Central memory CD8-positive, alpha-beta T cell (primary cell): ENCODE results near the gene PTPMT1.

Experiments
- ATAC-seq: fragments of 150-1000 bp; cut with Tn5 transposase; replicated peaks from 2 replicates; pipeline ENCODE4 v1.10.0; 2022; ENCODE audit warnings: mild to moderate bottlenecking, moderate FRiP score, moderate number of reproducible peaks; ENCODE audit not compliant: poor library complexity, severe bottlenecking; ENCODE audit errors: extremely low read depth
- DNase-seq, 2 donors: peaks; one replicate each; pipeline ENCODE4 v3.0.0; 2021; ENCODE audit warnings: low spot score in 2 of 2
- H3K27ac Mint-ChIP-seq: one replicate; pipeline ENCODE4 v1.8.0; 2022; ENCODE audit warnings: low read depth, mild to moderate bottlenecking, moderate library complexity, mixed read lengths
- H3K27me3 Mint-ChIP-seq: one replicate; pipeline ENCODE4 v1.8.0; 2022; ENCODE audit warnings: mixed read lengths
- H3K36me3 Mint-ChIP-seq: one replicate; pipeline ENCODE4 v1.8.0; 2022; ENCODE audit warnings: mild to moderate bottlenecking, moderate library complexity, mixed read lengths; ENCODE audit not compliant: insufficient read depth
- H3K4me1 Mint-ChIP-seq: one replicate; pipeline ENCODE4 v1.8.0; 2022; ENCODE audit warnings: mixed read lengths
- H3K4me3 Mint-ChIP-seq: one replicate; pipeline ENCODE4 v1.8.0; 2022; ENCODE audit warnings: mild to moderate bottlenecking, moderate library complexity, mixed read lengths
- H3K9me3 Mint-ChIP-seq: one replicate; pipeline ENCODE4 v1.8.0; 2022; ENCODE audit warnings: mixed read lengths

Gene PTPMT1

DNA sequence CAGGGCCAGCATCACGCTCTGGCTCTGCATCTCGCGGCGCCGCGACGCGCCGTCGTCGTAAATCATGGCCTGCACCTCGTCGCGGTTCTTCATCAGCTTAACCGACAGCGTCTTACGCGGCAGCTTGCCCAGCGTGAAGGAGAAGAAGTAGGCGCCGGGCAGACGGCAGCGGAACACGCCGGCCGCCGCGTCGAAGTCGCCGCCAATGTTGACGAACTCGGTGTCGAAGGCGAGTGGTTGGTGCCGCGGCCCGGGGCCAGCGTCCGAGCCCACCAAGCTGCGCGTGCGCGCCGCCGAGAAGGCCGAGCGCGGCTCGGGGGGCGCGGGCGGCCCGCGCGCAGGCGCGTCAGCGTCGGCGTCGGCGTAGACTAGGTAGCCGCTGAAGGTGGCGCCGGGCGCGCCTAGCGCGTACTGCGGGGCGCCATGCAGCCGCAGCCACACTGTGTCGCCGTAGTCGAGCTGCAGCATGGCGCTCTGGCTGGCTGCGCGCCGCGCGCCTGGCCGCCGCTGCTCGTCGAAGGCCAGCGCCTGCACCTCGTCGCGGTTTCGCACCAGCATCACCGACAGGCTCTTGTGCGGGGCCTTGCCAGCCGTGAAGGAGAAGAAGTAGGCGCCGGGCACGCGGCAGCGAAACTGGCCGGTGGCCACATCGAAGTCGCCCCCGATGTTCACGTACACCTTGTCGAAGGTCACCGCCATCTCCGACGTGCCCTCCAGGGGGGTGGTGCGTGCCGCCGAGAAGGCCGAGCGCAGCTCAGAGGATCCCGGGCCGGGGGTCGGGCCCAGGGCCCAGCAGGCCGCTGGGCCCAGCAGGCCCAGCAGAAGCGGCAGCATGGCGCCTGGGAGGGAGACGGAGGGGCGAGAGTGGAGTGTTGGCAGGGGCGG lies 24.8 kb downstream of the PTPMT1 start:
- Mint-ChIP-seq H3K27me3 (peaks cover 29% of the 10 kb centered on the region), H3K9me3 (no peaks in the 10 kb centered on the region), H3K4me3 (no peak overlapping the region), H3K36me3 (peaks cover 6% of the 10 kb centered on the region), H3K4me1 (no peaks in the 10 kb centered on the region), H3K27ac (no peak overlapping the region)
- DNase-seq (no peak), ATAC-seq (no peak)

DNA sequence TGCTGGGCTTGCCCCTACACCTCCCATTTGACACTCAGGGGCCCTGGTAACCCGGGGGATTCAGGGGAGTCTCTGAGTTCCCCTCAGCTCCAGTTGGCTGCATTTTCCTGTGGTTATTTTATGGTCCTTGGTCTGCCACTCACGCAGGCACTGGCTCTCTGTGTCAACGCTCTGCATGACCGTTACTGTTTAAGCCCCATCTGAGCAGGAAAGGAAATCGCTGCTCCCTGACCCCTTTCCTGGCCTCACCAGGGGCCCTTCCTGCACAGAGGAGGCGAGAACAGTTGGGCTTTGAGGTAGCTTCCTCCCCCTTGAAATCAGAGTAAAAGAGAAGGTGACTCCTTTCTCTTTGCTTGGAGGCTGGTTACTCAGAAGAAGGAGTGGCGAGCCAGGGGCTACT lies 26.4 kb downstream of the PTPMT1 start:
- H3K36me3 Mint-ChIP-seq = peaks cover 6% of the 10 kb centered on the region
- no peak overlapping the region for H3K4me3 Mint-ChIP-seq
- ATAC-seq (no peak), DNase-seq (no peak)
- no peaks in the 10 kb centered on the region for H3K9me3 Mint-ChIP-seq
- H3K4me1 Mint-ChIP-seq = no peaks in the 10 kb centered on the region
- H3K27me3 Mint-ChIP-seq = peaks cover 40% of the 10 kb centered on the region
- H3K27ac Mint-ChIP-seq = no peak overlapping the region

DNA sequence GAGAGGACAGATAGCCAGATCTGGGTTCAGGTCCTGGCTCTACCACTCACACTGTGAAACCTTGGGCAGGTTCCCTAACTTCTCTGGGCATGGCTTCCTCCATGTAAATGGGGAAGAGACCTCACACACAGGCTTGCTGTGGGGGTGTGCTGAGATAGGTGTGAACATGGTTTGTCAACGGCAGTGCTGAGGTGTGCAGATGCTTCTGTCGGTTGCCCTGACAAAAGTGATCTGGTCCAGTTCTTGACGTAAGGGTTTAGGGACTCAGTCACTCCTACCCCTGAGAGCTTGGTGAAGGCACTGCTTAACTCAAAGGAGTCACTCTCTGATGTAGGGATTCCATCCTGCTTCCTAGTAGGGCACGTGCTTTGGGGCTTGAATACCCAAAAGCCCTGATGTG lies 26.9 kb downstream of the PTPMT1 start:
- Mint-ChIP-seq H3K27ac (no peak overlapping the region), H3K4me1 (no peaks in the 10 kb centered on the region), H3K27me3 (peaks cover 40% of the 10 kb centered on the region), H3K9me3 (no peaks in the 10 kb centered on the region), H3K36me3 (peaks cover 6% of the 10 kb centered on the region), H3K4me3 (no peak overlapping the region)
- ATAC-seq = no peak
- no peak for DNase-seq

DNA sequence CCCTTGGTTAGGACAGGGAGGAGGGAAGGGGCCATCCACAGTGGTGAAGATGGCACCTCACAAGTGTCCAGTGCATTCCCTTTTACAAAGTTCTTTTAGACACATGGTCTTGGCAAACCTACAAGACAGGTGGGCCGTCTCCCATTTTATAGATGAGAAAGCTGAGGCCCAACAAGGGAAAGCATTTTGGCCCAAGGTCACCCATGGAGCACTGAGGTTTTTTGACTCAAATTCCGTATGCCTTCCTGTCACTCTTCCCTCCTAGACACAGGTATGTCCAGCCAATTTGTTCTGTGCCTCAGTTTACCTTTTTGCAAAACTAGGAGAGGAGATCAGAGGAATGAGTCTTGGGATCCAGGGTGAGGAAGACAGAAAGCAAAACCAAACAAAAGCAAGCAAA lies 27.6 kb downstream of the PTPMT1 start:
- Mint-ChIP-seq H3K9me3 (no peaks in the 10 kb centered on the region), H3K4me3 (no peak overlapping the region), H3K27me3 (peaks cover 40% of the 10 kb centered on the region), H3K27ac (no peak overlapping the region), H3K36me3 (peaks cover 5% of the 10 kb centered on the region), H3K4me1 (no peaks in the 10 kb centered on the region)
- no peak for ATAC-seq
- no peak for DNase-seq

DNA sequence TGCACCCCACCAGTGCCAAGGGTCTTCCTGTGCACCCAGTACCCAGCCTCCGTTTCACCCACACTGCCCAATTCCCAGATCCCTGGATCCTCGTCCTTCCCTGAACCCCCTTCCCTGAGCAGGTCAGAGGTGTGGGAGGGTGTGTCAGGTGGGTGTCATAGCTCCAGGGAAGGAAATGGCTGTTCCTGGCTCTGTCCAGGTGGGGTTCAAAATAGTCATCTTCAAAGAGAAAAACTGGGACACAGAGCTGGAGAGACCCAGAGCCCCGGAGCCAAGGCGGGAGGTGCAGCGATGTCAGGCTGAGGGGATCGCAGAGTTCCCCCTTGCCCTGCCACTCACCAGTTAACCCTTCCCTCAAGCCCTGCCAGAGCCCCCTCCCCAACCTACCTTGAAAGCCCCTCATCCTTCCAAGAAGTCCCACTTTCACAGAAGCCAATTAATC lies 28.1 kb downstream of the PTPMT1 start:
- DNase-seq = no peak
- ATAC-seq = no peak
- Mint-ChIP-seq H3K27ac (no peak overlapping the region), H3K36me3 (peaks cover 3% of the 10 kb centered on the region), H3K9me3 (no peaks in the 10 kb centered on the region), H3K4me3 (no peak overlapping the region), H3K27me3 (peaks cover 40% of the 10 kb centered on the region), H3K4me1 (no peaks in the 10 kb centered on the region)

DNA sequence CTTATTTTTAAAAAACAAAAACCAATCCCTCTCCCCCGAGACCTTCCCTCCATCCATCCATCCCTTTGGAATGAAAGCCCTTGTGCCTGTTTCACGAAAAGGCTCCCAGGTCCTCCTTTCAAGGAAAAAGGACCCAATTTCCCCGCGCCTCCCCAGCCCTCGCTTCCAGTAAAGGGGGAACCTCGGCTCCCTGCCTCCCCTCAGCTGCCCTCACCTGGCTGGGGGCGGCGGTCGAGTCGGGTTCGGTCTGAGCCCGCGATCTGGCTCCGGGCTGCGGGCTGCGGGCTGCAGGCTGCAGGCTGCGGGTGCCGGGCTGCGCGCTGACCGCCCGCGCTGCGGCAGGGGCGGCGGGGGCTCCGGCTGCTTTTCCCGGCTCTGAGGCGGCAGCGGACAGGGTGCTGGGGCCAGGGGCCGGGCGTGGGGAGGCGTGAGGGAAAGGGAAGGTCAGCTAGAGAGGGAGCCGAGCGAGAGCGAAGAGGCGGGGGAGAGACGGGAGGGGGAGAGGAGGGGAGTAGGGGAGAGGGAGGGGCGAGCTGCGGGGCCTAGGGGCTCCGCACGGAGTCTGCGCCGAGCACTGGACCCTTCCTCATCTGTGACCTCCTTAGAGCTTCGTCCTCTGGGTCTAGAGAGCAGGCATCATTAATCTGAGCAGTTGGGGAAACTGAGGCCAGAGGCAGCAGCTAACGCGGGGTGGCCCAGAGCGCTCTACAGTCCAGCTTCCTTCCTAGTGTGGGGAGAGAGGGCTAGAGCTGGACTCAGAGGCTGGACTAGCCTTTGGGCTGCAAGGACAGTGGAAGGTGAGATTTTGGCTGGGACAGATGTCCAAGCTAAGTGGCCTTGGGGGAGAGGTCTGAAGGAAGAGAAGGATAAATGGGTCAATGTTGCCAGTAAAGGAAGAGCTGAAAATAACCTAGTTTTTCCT lies 28.8 kb downstream of the PTPMT1 start, which contains the start of gene C1QTNF4:
Gene C1QTNF4 (minus strand): TSS at position 478 of the 922 bp plus-strand sequence. CDS start 3,601 bp downstream, outside the sequence.
- Mint-ChIP-seq H3K27ac (no peak within 1 kb of the TSS), H3K4me1 (no peaks in the 10 kb centered on the region), H3K4me3 (no peak within 1 kb of the TSS), H3K9me3 (no peaks in the 10 kb centered on the region), H3K27me3 (peaks cover 40% of the 10 kb centered on the region), H3K36me3 (no peaks in the 10 kb centered on the region)
- DNase-seq = no peak
- no peak for ATAC-seq

DNA sequence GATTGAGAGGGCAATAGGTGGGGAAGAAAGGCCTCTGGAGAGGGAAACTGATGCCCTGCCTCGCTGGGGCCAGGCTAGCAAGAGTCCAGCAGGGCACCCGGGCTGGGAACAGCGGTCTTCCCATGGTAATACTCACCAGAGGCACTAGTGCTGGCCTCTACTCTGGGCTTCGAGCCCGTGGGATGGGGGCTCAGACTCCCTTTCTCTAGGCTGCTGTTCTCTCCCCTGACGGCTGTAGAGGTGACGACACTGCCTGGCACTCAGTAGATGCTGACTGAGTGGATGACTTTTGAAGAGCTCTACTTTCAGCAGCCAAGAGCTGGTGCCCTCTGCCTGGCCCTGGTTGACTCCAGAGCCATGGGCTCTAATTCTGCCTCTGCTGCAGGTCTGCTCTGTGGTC lies 29.6 kb downstream of the PTPMT1 start:
- Mint-ChIP-seq H3K36me3 (no peaks in the 10 kb centered on the region), H3K27ac (no peak overlapping the region), H3K4me1 (no peaks in the 10 kb centered on the region), H3K4me3 (no peak overlapping the region), H3K9me3 (no peaks in the 10 kb centered on the region), H3K27me3 (peaks cover 40% of the 10 kb centered on the region)
- ATAC-seq (no peak), DNase-seq (no peak)

DNA sequence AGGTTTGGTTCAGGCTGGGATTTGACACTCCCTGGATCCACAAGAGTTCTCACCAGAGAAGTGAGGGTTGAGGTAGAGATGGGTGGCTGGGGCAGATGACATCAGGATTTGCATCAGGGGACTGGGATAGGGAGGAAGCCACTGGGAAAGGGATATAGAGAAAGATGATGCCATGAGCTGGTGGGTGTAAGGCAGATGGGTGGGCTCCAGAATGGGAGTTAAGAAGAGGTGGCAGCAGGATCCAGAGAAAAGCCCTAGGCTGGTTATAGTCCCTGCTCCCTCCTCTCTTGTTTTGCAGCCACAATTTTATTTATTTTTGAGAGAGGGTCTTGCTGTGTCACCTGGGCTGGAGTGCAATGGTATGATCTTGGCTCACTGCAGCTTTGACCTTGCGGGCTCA lies 30.6 kb downstream of the PTPMT1 start:
- H3K9me3 Mint-ChIP-seq = no peaks in the 10 kb centered on the region
- no peaks in the 10 kb centered on the region for H3K4me1 Mint-ChIP-seq
- H3K36me3 Mint-ChIP-seq = no peaks in the 10 kb centered on the region
- no peak overlapping the region for H3K27ac Mint-ChIP-seq
- ATAC-seq (no peak), DNase-seq (no peak)
- no peak overlapping the region for H3K4me3 Mint-ChIP-seq
- peaks cover 40% of the 10 kb centered on the region for H3K27me3 Mint-ChIP-seq

DNA sequence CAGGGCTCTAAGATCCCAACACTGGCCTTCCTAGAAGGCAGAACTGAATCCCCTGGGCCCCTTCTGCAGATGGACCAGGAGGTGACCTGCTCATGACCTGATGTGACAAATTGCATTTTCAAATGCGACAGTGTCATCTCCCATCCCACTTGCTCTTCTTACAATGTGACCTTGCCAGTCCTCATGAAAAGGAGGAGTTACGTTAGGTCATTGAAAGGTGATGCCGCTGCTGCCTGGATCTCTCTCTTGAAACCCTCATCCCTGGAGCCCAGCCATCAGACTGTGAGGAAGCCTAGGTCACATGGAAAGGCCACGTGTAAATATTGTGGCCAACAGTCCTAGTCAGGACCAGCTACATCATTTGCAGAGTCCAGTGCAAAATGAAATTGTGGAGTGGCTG lies 34.5 kb downstream of the PTPMT1 start:
- no peak for DNase-seq
- no peak overlapping the region for H3K4me3 Mint-ChIP-seq
- H3K9me3 Mint-ChIP-seq = no peaks in the 10 kb centered on the region
- peaks cover 14% of the 10 kb centered on the region for H3K27me3 Mint-ChIP-seq
- peaks cover 1% of the 10 kb centered on the region for H3K36me3 Mint-ChIP-seq
- no peak overlapping the region for H3K27ac Mint-ChIP-seq
- no peak for ATAC-seq
- H3K4me1 Mint-ChIP-seq = no peaks in the 10 kb centered on the region

DNA sequence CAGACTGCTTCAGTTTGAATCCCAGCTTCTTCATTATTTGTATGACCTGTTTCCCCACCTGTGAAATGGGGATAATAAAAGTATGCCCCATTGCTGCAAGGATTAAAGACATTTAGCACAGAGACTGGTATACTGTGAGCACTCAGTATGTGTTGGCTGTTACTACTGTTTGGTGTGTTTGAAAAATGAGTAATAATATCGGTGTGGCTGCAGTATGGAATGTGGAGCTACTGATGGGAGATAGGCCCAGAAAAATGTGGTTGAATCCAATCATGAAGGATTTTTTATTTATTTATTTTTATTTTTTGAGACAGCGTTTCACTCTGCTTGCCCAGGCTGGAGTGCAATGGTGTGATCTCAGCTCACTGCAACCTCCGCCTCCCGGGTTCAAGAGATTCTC lies 37.9 kb downstream of the PTPMT1 start:
- no peak overlapping the region for H3K4me3 Mint-ChIP-seq
- no peak for ATAC-seq
- no peak overlapping the region for H3K27ac Mint-ChIP-seq
- H3K4me1 Mint-ChIP-seq = no peaks in the 10 kb centered on the region
- no peaks in the 10 kb centered on the region for H3K9me3 Mint-ChIP-seq
- no peaks in the 10 kb centered on the region for H3K27me3 Mint-ChIP-seq
- H3K36me3 Mint-ChIP-seq = peaks cover 1% of the 10 kb centered on the region
- no peak for DNase-seq

DNA sequence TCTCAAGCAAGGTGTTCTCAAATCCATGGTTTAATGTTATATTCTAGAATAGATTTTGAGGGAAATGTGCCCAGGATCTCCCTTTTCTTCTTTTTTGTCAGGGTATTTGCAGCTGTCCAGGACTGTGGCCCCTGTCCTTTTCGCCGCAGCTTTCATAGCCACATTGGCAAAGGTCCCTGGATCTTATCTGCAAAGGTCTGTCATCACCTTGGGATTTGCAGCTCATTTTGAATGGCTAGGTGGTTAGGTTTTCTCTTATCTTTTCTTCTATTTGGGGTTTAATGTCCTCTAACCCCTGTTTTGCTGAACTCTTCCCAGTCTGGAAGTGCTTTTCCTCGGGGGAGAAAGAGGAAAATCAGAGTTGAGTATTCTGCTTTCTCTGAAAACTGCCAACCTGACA lies 40.5 kb downstream of the PTPMT1 start:
- no peaks in the 10 kb centered on the region for H3K9me3 Mint-ChIP-seq
- no peak overlapping the region for H3K4me3 Mint-ChIP-seq
- H3K27ac Mint-ChIP-seq = no peak overlapping the region
- H3K4me1 Mint-ChIP-seq = no peaks in the 10 kb centered on the region
- no peak for DNase-seq
- ATAC-seq = no peak
- no peaks in the 10 kb centered on the region for H3K27me3 Mint-ChIP-seq
- H3K36me3 Mint-ChIP-seq = peaks cover 2% of the 10 kb centered on the region

DNA sequence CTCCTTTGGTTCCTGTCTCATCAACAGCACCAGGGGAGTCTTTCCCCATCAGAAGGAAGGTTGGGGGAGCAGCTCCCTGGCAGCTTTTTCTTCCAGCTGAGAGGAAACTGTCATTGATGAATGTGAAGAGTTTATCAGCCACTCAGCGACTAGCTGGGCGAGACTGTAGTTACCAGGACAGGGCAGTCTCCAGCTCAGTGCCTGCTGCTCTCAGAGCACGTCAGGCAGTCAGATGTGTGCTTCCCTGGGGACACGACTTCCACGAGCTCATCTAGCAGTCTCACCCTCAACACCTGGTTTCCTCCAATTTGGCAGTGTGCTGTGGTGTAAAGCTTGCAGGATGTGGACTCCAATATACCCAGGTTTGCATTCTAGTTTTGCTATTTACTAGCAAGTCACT lies 41.3 kb downstream of the PTPMT1 start:
- Mint-ChIP-seq H3K4me1 (no peaks in the 10 kb centered on the region), H3K9me3 (no peaks in the 10 kb centered on the region), H3K4me3 (no peak overlapping the region), H3K27me3 (no peaks in the 10 kb centered on the region), H3K27ac (no peak overlapping the region), H3K36me3 (peaks cover 2% of the 10 kb centered on the region)
- DNase-seq = no peak
- ATAC-seq = no peak
